HEK293 (cell line): ENCODE data around the gene PAXX.

Source experiments
- BCL11A ChIP-seq: fragments of 450-650 bp; formaldehyde crosslinking; IDR thresholded peaks from 2 replicates; pipeline ENCODE4 v1.5.1; 2016; ENCODE audit warnings: low read depth, missing biosample characterization, missing genetic modification characterization
- CTCF ChIP-seq: fragments of 450-650 bp; formaldehyde crosslinking; IDR thresholded peaks from 2 replicates; pipeline ENCODE4 v1.5.1; 2016; ENCODE audit warnings: missing biosample characterization, missing genetic modification characterization
- GLIS2 ChIP-seq: fragments of 450-650 bp; formaldehyde crosslinking; IDR thresholded peaks from 2 replicates; pipeline ENCODE4 v1.5.1; 2016; ENCODE audit warnings: missing biosample characterization, missing genetic modification characterization
- KLF1 ChIP-seq: fragments of 450-650 bp; formaldehyde crosslinking; IDR thresholded peaks from 2 replicates; pipeline ENCODE4 v1.5.1; 2016; ENCODE audit warnings: missing biosample characterization, missing genetic modification characterization
- PRDM1 ChIP-seq: fragments of 450-650 bp; formaldehyde crosslinking; IDR thresholded peaks from 2 replicates; pipeline ENCODE4; 2016; ENCODE audit warnings: missing biosample characterization, missing genetic modification characterization
- SALL2 ChIP-seq: fragments of 450-650 bp; formaldehyde crosslinking; IDR thresholded peaks from 2 replicates; pipeline ENCODE4 v1.5.0; 2017; ENCODE audit warnings: missing biosample characterization, mild to moderate bottlenecking, missing genetic modification characterization, borderline replicate concordance
- TRIM28 ChIP-seq: IDR thresholded peaks from 2 replicates; pipeline ENCODE4 v1.6.1; 2011; ENCODE audit warnings: low read length, control low read depth, borderline replicate concordance
- YY1 ChIP-seq: fragments of 450-650 bp; formaldehyde crosslinking; IDR thresholded peaks from 2 replicates; pipeline ENCODE4 v1.5.1; 2018; ENCODE audit warnings: missing biosample characterization, missing genetic modification characterization
- ZBTB1 ChIP-seq: fragments of 450-650 bp; formaldehyde crosslinking; IDR thresholded peaks from 2 replicates; pipeline ENCODE4 v1.5.1; 2016; ENCODE audit warnings: missing biosample characterization, missing genetic modification characterization
- ZBTB48 ChIP-seq: fragments of 450-650 bp; formaldehyde crosslinking; IDR thresholded peaks from 2 replicates; pipeline ENCODE4 v1.5.1; 2016; ENCODE audit warnings: missing biosample characterization, missing genetic modification characterization
- ZBTB7A ChIP-seq: fragments of 450-650 bp; formaldehyde crosslinking; IDR thresholded peaks from 2 replicates; pipeline ENCODE4 v1.5.1; 2016; ENCODE audit warnings: low read depth, missing biosample characterization, missing genetic modification characterization
- ZBTB8A ChIP-seq: fragments of 450-650 bp; formaldehyde crosslinking; IDR thresholded peaks from 2 replicates; pipeline ENCODE4 v1.5.1; 2016; ENCODE audit warnings: missing biosample characterization, missing genetic modification characterization
- ZFP3 ChIP-seq: fragments of 450-650 bp; formaldehyde crosslinking; IDR thresholded peaks from 2 replicates; pipeline ENCODE4 v1.5.1; 2016; ENCODE audit warnings: low read depth, missing biosample characterization, missing genetic modification characterization
- ZFP41 ChIP-seq: fragments of 450-650 bp; formaldehyde crosslinking; IDR thresholded peaks from 2 replicates; pipeline ENCODE4 v1.5.1; 2016; ENCODE audit warnings: missing biosample characterization, missing genetic modification characterization, borderline replicate concordance
- ZIC2 ChIP-seq: fragments of 450-650 bp; formaldehyde crosslinking; IDR thresholded peaks from 2 replicates; pipeline ENCODE4 v1.5.1; 2016; ENCODE audit warnings: missing biosample characterization, missing genetic modification characterization
- ZNF26 ChIP-seq: fragments of 450-650 bp; formaldehyde crosslinking; IDR thresholded peaks from 2 replicates; pipeline ENCODE4 v1.5.1; 2016; ENCODE audit warnings: missing biosample characterization, missing genetic modification characterization
- ZNF266 ChIP-seq: fragments of 450-650 bp; formaldehyde crosslinking; IDR thresholded peaks from 2 replicates; pipeline ENCODE4 v1.5.1; 2016; ENCODE audit warnings: missing biosample characterization, missing genetic modification characterization, low read depth
- ZNF362 ChIP-seq: fragments of 450-650 bp; formaldehyde crosslinking; IDR thresholded peaks from 2 replicates; pipeline ENCODE4 v1.5.1; 2016; ENCODE audit warnings: missing biosample characterization, missing genetic modification characterization
- ZNF366 ChIP-seq: fragments of 450-650 bp; formaldehyde crosslinking; conservative IDR thresholded peaks from 2 replicates; pipeline ENCODE4 v1.5.1; 2016; ENCODE audit warnings: missing biosample characterization, missing genetic modification characterization
- ZNF394 ChIP-seq: fragments of 450-650 bp; formaldehyde crosslinking; IDR thresholded peaks from 2 replicates; pipeline ENCODE4 v1.5.1; 2016; ENCODE audit warnings: missing biosample characterization, missing genetic modification characterization, mild to moderate bottlenecking, moderate library complexity, borderline replicate concordance
- ZNF433 ChIP-seq: fragments of 450-650 bp; formaldehyde crosslinking; IDR thresholded peaks from 2 replicates; pipeline ENCODE4 v1.5.1; 2016; ENCODE audit warnings: missing biosample characterization, missing genetic modification characterization, low read depth
- ZNF488 ChIP-seq: fragments of 450-650 bp; formaldehyde crosslinking; IDR thresholded peaks from 2 replicates; pipeline ENCODE4 v1.5.1; 2016; ENCODE audit warnings: missing biosample characterization, missing genetic modification characterization
- ZNF513 ChIP-seq: fragments of 450-650 bp; IDR thresholded peaks from 2 replicates; pipeline ENCODE4 v1.5.1; 2018; ENCODE audit warnings: missing biosample characterization, missing genetic modification characterization
- ZNF560 ChIP-seq: fragments of 450-650 bp; formaldehyde crosslinking; IDR thresholded peaks from 2 replicates; pipeline ENCODE4 v1.5.1; 2017; ENCODE audit warnings: missing biosample characterization, missing genetic modification characterization, borderline replicate concordance
- ZNF664 ChIP-seq: fragments of 450-650 bp; formaldehyde crosslinking; IDR thresholded peaks from 2 replicates; pipeline ENCODE4 v1.5.1; 2016; ENCODE audit warnings: missing biosample characterization, missing genetic modification characterization
- ZNF692 ChIP-seq: fragments of 450-650 bp; formaldehyde crosslinking; IDR thresholded peaks from 2 replicates; pipeline ENCODE4 v1.5.1; 2016; ENCODE audit warnings: missing biosample characterization, missing genetic modification characterization
- ZNF704 ChIP-seq: fragments of 450-650 bp; formaldehyde crosslinking; IDR thresholded peaks from 2 replicates; pipeline ENCODE4 v1.5.1; 2016; ENCODE audit warnings: missing biosample characterization, missing genetic modification characterization
- ZNF707 ChIP-seq: fragments of 450-650 bp; formaldehyde crosslinking; IDR thresholded peaks from 2 replicates; pipeline ENCODE4 v1.5.1; 2016; ENCODE audit warnings: missing biosample characterization, missing genetic modification characterization
- ZNF747 ChIP-seq: fragments of 450-650 bp; formaldehyde crosslinking; IDR thresholded peaks from 2 replicates; pipeline ENCODE4 v1.5.1; 2016; ENCODE audit warnings: missing biosample characterization, missing genetic modification characterization
- ZNF76 ChIP-seq: fragments of 450-650 bp; formaldehyde crosslinking; IDR thresholded peaks from 2 replicates; pipeline ENCODE4; 2016; ENCODE audit warnings: low read depth, missing biosample characterization, missing genetic modification characterization, borderline replicate concordance
- ZNF785 ChIP-seq: fragments of 450-650 bp; formaldehyde crosslinking; IDR thresholded peaks from 2 replicates; pipeline ENCODE4 v1.5.1; 2016; ENCODE audit warnings: missing biosample characterization, missing genetic modification characterization
- ZXDB ChIP-seq: fragments of 450-650 bp; formaldehyde crosslinking; IDR thresholded peaks from 2 replicates; pipeline ENCODE4 v1.5.1; 2016; ENCODE audit warnings: missing biosample characterization, missing genetic modification characterization

PAXX gene

GRCh38 chr9:137034709-137035506 lies 42.7 kb downstream of the PAXX start (continued):
- TF ChIP-seq KLF1 (peak; percentile 8), ZFP41 (tag by site-specific recombination) (no peak), ZBTB48 (tag by site-specific recombination) (no peak), ZNF76 (tag by site-specific recombination) (no peak), ZXDB (peak; percentile 49; the same call in 1 of the 2 replicates), ZNF362 (tag by site-specific recombination) (no peak), YY1 (tag by site-specific recombination) (no peak), ZNF394 (tag by site-specific recombination) (no peak), SALL2 (tag by site-specific recombination) (no peak), ZNF692 (tag by site-specific recombination) (peak; percentile 94), ZNF488 (no peak), ZBTB1 (no peak), ZIC2 (tag by site-specific recombination) (peak; percentile 76), TRIM28 (no peak), ZFP3 (no peak), ZNF433 (no peak), ZNF560 (no peak), CTCF (tag by site-specific recombination) (peak; percentile 93), GLIS2 (tag by site-specific recombination) (peak; percentile 38), ZNF513 (no peak), PRDM1 (tag by site-specific recombination) (no peak), ZNF747 (tag by site-specific recombination) (no peak), ZNF664 (tag by site-specific recombination) (no peak), ZNF704 (tag by site-specific recombination) (no peak), BCL11A (tag by site-specific recombination) (no peak), ZNF266 (tag by site-specific recombination) (no peak), ZNF366 (no peak), ZNF707 (tag by site-specific recombination) (no peak), ZNF785 (tag by site-specific recombination) (no peak), ZNF26 (tag by site-specific recombination) (no peak), ZBTB8A (tag by site-specific recombination) (peak; percentile 91), ZBTB7A (tag by site-specific recombination) (no peak)
